PC-9 (cell line): Measurements from ENCODE around the gene CYP39A1. TPM values are rescaled to one million over a fixed set of nuclear protein-coding genes. Genes with fewer than 3 reads are reported as not detected.

Experiments used
- BruUV-seq: library from RNA; stranded (reverse); fragments of 400-500 nt; replicated peaks from 2 replicates; lab custom pipeline; 2021; lab: Mats Ljungman, UMichigan
- CTCF ChIA-PET: fragments of 300-600 bp; sonication (Branson Sonifier 250); formaldehyde crosslinking; loops from one replicate; lab custom pipeline; 2022; ENCODE audit warnings: antibody characterized with exemption; lab: Charles Lee
- POLR2A ChIA-PET: fragments of 300-600 bp; sonication (Branson Sonifier 250); formaldehyde crosslinking; loops from one replicate; lab custom pipeline; 2022; ENCODE audit warnings: antibody characterized with exemption; ENCODE audit not compliant: unreplicated experiment; lab: Charles Lee
- DNase-seq, 2 experiments: peaks; one replicate each; pipeline versions ENCODE4 v3.0.0 to v3.0.0-alpha.2; 2015 to 2022; ENCODE audit warnings: mixed read lengths in 1 of 2
- H2AFZ ChIP-seq: fragments of 200-600 bp; sonication (generic); 2 replicates; pipeline ENCODE4 v1.8.1; 2017; ENCODE audit warnings: antibody characterized with exemption
- H3F3A ChIP-seq: fragments of 200-600 bp; sonication (generic); 2 replicates; pipeline ENCODE4 v1.8.1; 2017; ENCODE audit warnings: antibody characterized with exemption, mild to moderate bottlenecking, low read depth; ENCODE audit not compliant: insufficient read depth
- H3K27ac ChIP-seq: fragments of 200-600 bp; sonication (generic); 2 replicates; pipeline ENCODE4 v1.6.1; 2016; ENCODE audit warnings: mixed run types
- H3K27me3 ChIP-seq: fragments of 200-600 bp; sonication (generic); 2 replicates; pipeline ENCODE4 v1.6.1; 2016; ENCODE audit warnings: low read depth, mixed run types; ENCODE audit not compliant: insufficient read depth
- H3K36me3 ChIP-seq: fragments of 200-600 bp; sonication (generic); 2 replicates; pipeline ENCODE4 v1.6.1; 2016; ENCODE audit warnings: low read depth, mixed run types
- H3K4me1 ChIP-seq: fragments of 200-600 bp; sonication (generic); replicated peaks from 2 replicates; pipeline ENCODE4 v1.6.1; 2016; ENCODE audit warnings: mixed run types; ENCODE audit not compliant: insufficient read depth
- H3K4me2 ChIP-seq: fragments of 200-600 bp; sonication (generic); 2 replicates; pipeline ENCODE4 v1.6.1; 2017; ENCODE audit warnings: mixed run types
- H3K4me3 ChIP-seq: fragments of 200-600 bp; sonication (generic); 2 replicates; pipeline ENCODE4 v1.6.1; 2016; ENCODE audit warnings: mixed run types
- H3K79me2 ChIP-seq: fragments of 200-600 bp; sonication (generic); 2 replicates; pipeline ENCODE4 v1.6.1; 2017; ENCODE audit warnings: low read depth, mixed run types
- H3K9me2 ChIP-seq: fragments of 200-600 bp; sonication (generic); 2 replicates; pipeline ENCODE4 v1.8.1; 2017; ENCODE audit warnings: mild to moderate bottlenecking; ENCODE audit not compliant: insufficient read depth
- H3K9me3 ChIP-seq: fragments of 200-600 bp; sonication (generic); 2 replicates; pipeline ENCODE4 v1.8.1; 2016; ENCODE audit warnings: low read depth; ENCODE audit not compliant: insufficient read depth
- H4K20me1 ChIP-seq: fragments of 200-600 bp; sonication (generic); 2 replicates; pipeline ENCODE4 v1.8.1; 2017; ENCODE audit not compliant: insufficient read depth
- EZH2 ChIP-seq: fragments of 200-600 bp; sonication (generic); IDR thresholded peaks from 2 replicates; pipeline ENCODE4 v1.8.0; 2017; ENCODE audit warnings: antibody characterized with exemption, low read depth
- intact Hi-C: fragments of 100-400 bp; cut with micrococcal nuclease; formaldehyde crosslinking; loops from one replicate; pipeline ENCODE4 v1.10.0; 2022; ENCODE audit not compliant: unreplicated experiment
- total RNA-seq: library from RNA; stranded (reverse); gene quantifications from 2 replicates; pipeline ENCODE4 v1.2.3, GENCODE V29; 2021
- TF ChIP-seq, protein P1 (sequence below): fragments of 200-600 bp; sonication (generic); conservative IDR thresholded peaks from 2 replicates; pipeline ENCODE4 v1.6.1; 2017; ENCODE audit warnings: mixed run types, antibody characterized with exemption, mild to moderate bottlenecking, moderate library complexity

CYP39A1 gene
- total RNA-seq, 1 experiment from 2014 or later: 5.6 TPM

DNA sequence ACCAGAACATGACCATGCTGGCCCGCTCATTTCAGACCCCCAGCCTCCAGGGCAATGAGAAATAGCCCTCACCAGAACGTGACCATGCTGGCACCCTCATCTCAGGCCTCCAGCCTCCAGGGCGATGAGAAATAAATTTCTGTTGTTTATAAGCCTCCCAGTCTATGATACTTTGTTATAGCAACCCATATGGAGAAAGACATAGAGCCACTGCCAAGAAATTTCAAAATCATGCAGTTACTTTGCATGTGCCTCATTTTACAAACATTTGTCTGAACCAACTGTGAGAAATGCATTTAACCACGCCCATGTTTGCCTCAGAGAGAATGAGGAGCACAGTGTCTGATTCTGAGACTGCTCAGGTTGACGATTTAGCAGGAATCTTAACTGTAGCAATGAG, 15.5 kb downstream of the CYP39A1 start:
- Histone ChIP-seq H3K9me3 (no peaks in the 10 kb centered on the region), H3K27ac (peak overlapping the region; percentile 86), H3K9me2 (no peaks in the 10 kb centered on the region), H3K36me3 (no peaks in the 10 kb centered on the region), H4K20me1 (no peaks in the 10 kb centered on the region), H2AFZ (no peak overlapping the region), H3K4me1 (peaks cover 28% of the 10 kb centered on the region), H3K79me2 (no peaks in the 10 kb centered on the region), H3K27me3 (no peaks in the 10 kb centered on the region), H3K4me2 (peak overlapping the region; percentile 11; the same call in 1 of the 2 replicates), H3F3A (peaks cover 4% of the 10 kb centered on the region; the same call in 1 of the 2 replicates), H3K4me3 (no peak overlapping the region)
- TF ChIP-seq, protein P1, sequence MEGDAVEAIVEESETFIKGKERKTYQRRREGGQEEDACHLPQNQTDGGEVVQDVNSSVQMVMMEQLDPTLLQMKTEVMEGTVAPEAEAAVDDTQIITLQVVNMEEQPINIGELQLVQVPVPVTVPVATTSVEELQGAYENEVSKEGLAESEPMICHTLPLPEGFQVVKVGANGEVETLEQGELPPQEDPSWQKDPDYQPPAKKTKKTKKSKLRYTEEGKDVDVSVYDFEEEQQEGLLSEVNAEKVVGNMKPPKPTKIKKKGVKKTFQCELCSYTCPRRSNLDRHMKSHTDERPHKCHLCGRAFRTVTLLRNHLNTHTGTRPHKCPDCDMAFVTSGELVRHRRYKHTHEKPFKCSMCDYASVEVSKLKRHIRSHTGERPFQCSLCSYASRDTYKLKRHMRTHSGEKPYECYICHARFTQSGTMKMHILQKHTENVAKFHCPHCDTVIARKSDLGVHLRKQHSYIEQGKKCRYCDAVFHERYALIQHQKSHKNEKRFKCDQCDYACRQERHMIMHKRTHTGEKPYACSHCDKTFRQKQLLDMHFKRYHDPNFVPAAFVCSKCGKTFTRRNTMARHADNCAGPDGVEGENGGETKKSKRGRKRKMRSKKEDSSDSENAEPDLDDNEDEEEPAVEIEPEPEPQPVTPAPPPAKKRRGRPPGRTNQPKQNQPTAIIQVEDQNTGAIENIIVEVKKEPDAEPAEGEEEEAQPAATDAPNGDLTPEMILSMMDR: no peak
- no peak for TF ChIP-seq EZH2
- BruUV-seq: no TSS peak
- peak in 1 of 2 experiments; percentile 80 for DNase-seq
- CTCF ChIA-PET: no interaction called here
- POLR2A ChIA-PET: no interaction called here
- intact Hi-C loops: no loop called here

DNA sequence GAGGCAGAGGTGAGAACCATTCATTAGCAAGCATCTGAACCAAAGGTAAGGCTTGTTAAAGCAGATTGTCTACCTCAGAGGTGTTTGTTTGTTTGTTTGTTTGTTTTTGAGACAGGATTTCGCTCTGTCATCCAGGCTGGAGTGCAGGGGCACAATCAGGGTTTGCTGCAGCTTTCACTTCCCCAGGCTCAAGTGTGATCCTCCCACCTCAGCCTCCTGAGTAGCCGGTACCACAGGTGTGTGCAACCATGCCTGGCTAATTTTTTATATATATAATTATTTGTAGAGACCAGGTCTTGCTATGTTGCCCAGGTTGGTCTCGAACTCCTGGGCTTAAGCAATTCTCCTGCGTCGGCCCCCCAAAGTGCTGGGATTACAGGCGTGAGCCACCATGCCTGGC, 17.2 kb downstream of the CYP39A1 start:
- TF ChIP-seq, protein P1: no peak
- no peak for TF ChIP-seq EZH2
- H3K9me3 ChIP-seq: no peaks in the 10 kb centered on the region
- no peak overlapping the region for H2AFZ ChIP-seq
- H3F3A ChIP-seq: peaks cover 4% of the 10 kb centered on the region; the same call in 1 of the 2 replicates
- no peak for DNase-seq
- H3K4me1 ChIP-seq: peaks cover 28% of the 10 kb centered on the region
- no peak overlapping the region for H3K4me3 ChIP-seq
- intact Hi-C loops: no loop called here
- CTCF ChIA-PET: no interaction called here
- no peaks in the 10 kb centered on the region for H4K20me1 ChIP-seq
- no peak overlapping the region for H3K4me2 ChIP-seq
- H3K79me2 ChIP-seq: no peaks in the 10 kb centered on the region
- no peaks in the 10 kb centered on the region for H3K27me3 ChIP-seq
- BruUV-seq: no TSS peak
- no peak overlapping the region for H3K27ac ChIP-seq
- POLR2A ChIA-PET: no interaction called here
- H3K36me3 ChIP-seq: no peaks in the 10 kb centered on the region
- no peaks in the 10 kb centered on the region for H3K9me2 ChIP-seq

DNA sequence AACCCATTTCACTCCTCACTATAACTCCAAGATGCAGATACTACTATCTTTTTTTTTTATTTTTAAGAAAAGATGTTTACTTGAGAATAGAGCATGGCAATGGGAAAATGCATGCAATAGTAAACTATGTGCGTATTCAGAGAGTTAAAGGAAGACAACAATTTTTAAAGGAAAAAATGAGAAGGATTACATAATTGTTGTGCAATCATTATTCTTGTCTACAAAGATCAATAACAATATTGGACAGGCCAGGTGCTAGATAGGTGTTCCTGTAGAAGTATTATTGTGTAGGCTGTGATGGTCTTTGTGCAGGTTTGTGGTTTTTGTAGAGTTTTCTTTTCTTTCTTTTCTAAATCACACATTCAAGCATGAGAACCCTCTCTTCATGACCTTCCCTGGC, 20.6 kb downstream of the CYP39A1 start:
- no peak overlapping the region for H2AFZ ChIP-seq
- H3K9me2 ChIP-seq: no peaks in the 10 kb centered on the region
- no peaks in the 10 kb centered on the region for H4K20me1 ChIP-seq
- CTCF ChIA-PET: no interaction called here
- H3K4me2 ChIP-seq: no peak overlapping the region
- H3K79me2 ChIP-seq: no peaks in the 10 kb centered on the region
- BruUV-seq: no TSS peak
- H3K27ac ChIP-seq: no peak overlapping the region
- no peak for DNase-seq
- no peak overlapping the region for H3K4me3 ChIP-seq
- no peaks in the 10 kb centered on the region for H3K27me3 ChIP-seq
- H3K9me3 ChIP-seq: no peaks in the 10 kb centered on the region
- peaks cover 3% of the 10 kb centered on the region for H3K4me1 ChIP-seq
- no peaks in the 10 kb centered on the region for H3F3A ChIP-seq
- no peak for TF ChIP-seq EZH2
- TF ChIP-seq, protein P1: no peak
- POLR2A ChIA-PET: interaction anchor here (0.6 kb wide), 1 partner anchor 403 kb away, joined by 3 read pairs; no protein-coding TSS in a partner anchor
- no peaks in the 10 kb centered on the region for H3K36me3 ChIP-seq
- intact Hi-C loops: no loop called here
